GM12878 (cell line): ENCODE results near the gene UQCR11. TPM values are rescaled to one million over a fixed set of nuclear protein-coding genes. Genes with fewer than 3 reads are reported as not detected.

Source experiments
- ATAC-seq: fragments of 200-7000 bp; cut with Tn5 transposase; 3 replicates; pipeline ENCODE4 v1.9.1; 2020; ENCODE audit warnings: mild to moderate bottlenecking, moderate library complexity
- BruUV-seq: library from RNA; stranded (reverse); fragments of 400-500 nt; replicated peaks from 2 replicates; lab custom pipeline; 2021; lab: Mats Ljungman, UMichigan
- CTCF ChIA-PET: fragments of 300-600 bp; sonication (Branson Sonifier 250); formaldehyde crosslinking; extraction: SDS; loops from one replicate; lab custom pipeline; 2021; ENCODE audit warnings: inconsistent platforms; lab: Yijun Ruan, JAX
- POLR2A ChIA-PET: fragments of 350-600 bp; formaldehyde crosslinking; extraction: SDS; loops from one replicate; lab custom pipeline; 2021; ENCODE audit warnings: inconsistent platforms; lab: Charles Lee
- RAD21 ChIA-PET: fragments of 300-600 bp; sonication (Branson Sonifier 250); formaldehyde crosslinking; loops from one replicate; lab custom pipeline; 2023; ENCODE audit warnings: antibody characterized with exemption; ENCODE audit not compliant: unreplicated experiment; lab: Charles Lee
- SMC1A ChIA-PET: fragments of 300-600 bp; sonication (Branson Sonifier 250); formaldehyde crosslinking; loops from one replicate; lab custom pipeline; 2023; ENCODE audit not compliant: unreplicated experiment, uncharacterized antibody; lab: Charles Lee
- DNase-seq: peaks from one replicate; pipeline ENCODE4 v3.0.0-alpha.2; 2011; ENCODE audit warnings: low read depth, low spot score
- FAIRE-seq: peaks from 3 replicates; lab custom pipeline; 2011; peaks lifted over from hg19 to GRCh38; lab: Jason Lieb, UNC
- H2AFZ ChIP-seq: 2 replicates; pipeline ENCODE4 v1.6.0; 2011; ENCODE audit warnings: low read depth, low read length, control low read depth; ENCODE audit not compliant: control insufficient read depth
- H3K27ac ChIP-seq: 2 replicates; pipeline ENCODE4 v1.5.1; 2011; ENCODE audit warnings: control low read depth; ENCODE audit not compliant: control insufficient read depth, insufficient read depth
- H3K27me3 ChIP-seq, 2 experiments: replicated peaks in 1 of 2; 2 replicates each; pipeline versions ENCODE4 v1.6.0 to v1.6.1; 2011; ENCODE audit warnings: low read length in 1 of 2; ENCODE audit not compliant: control insufficient read depth in 2 of 2, insufficient read depth in 2 of 2
- H3K36me3 ChIP-seq, 2 experiments: 2 replicates each; pipeline ENCODE4 v1.5.1; 2011; ENCODE audit warnings: low read length in 1 of 2; ENCODE audit not compliant: control insufficient read depth in 2 of 2, insufficient read depth in 2 of 2
- H3K4me1 ChIP-seq: 2 replicates; pipeline ENCODE4 v1.6.1; 2011; ENCODE audit warnings: mild to moderate bottlenecking, low read length, moderate library complexity, mixed read lengths; ENCODE audit not compliant: control insufficient read depth, insufficient read depth
- H3K4me2 ChIP-seq: 2 replicates; pipeline ENCODE4 v1.6.0; 2011; ENCODE audit warnings: control low read depth; ENCODE audit not compliant: control insufficient read depth, insufficient read depth
- H3K4me3 ChIP-seq: fragments of 200-600 bp; sonication (generic); 2 replicates; pipeline ENCODE4 v1.5.1; 2016
- H3K79me2 ChIP-seq: 2 replicates; pipeline ENCODE4 v1.6.0; 2011; ENCODE audit warnings: low read length; ENCODE audit not compliant: control insufficient read depth, insufficient read depth
- H3K9ac ChIP-seq: 2 replicates; pipeline ENCODE4 v1.8.0; 2011; ENCODE audit warnings: low read length, control low read depth, mixed read lengths; ENCODE audit not compliant: control insufficient read depth, insufficient read depth
- H3K9me3 ChIP-seq: replicated peaks from 3 replicates; pipeline ENCODE4 v1.5.1; 2011; ENCODE audit warnings: mild to moderate bottlenecking, low read length; ENCODE audit not compliant: control insufficient read depth, insufficient read depth
- H4K20me1 ChIP-seq: 2 replicates; pipeline ENCODE4 v1.6.0; 2011; ENCODE audit not compliant: control insufficient read depth, insufficient read depth
- BCL3 ChIP-seq: IDR thresholded peaks from 2 replicates; pipeline ENCODE4 v1.6.1; 2011; ENCODE audit warnings: borderline replicate concordance, low read depth, mild to moderate bottlenecking, moderate library complexity, low read length; ENCODE audit not compliant: insufficient read depth, poor library complexity, severe bottlenecking
- DPF2 ChIP-seq: fragments of 450-650 bp; IDR thresholded peaks from 2 replicates; pipeline ENCODE4 v1.6.1; 2017; ENCODE audit warnings: mild to moderate bottlenecking
- EGR1 ChIP-seq, 2 experiments: IDR thresholded peaks; 1 replicate in 1 of 2; 2 replicates in 1 of 2; pipeline ENCODE4 v1.6.1; 2011 to 2012; ENCODE audit warnings: low read depth in 2 of 2, low read length in 2 of 2, borderline replicate concordance in 1 of 2, mild to moderate bottlenecking in 1 of 2, moderate library complexity in 1 of 2
- ELK1 ChIP-seq: IDR thresholded peaks from 2 replicates; pipeline ENCODE4 v1.6.1; 2012; ENCODE audit warnings: low read depth, low read length, improper control_type of control experiment
- IRF4 ChIP-seq: IDR thresholded peaks from 2 replicates; pipeline ENCODE4 v1.6.1; 2011; ENCODE audit warnings: low read depth, low read length
- MAX ChIP-seq: IDR thresholded peaks from 2 replicates; pipeline ENCODE4 v1.6.1; 2012; ENCODE audit warnings: low read depth, low read length, improper control_type of control experiment
- MTA3 ChIP-seq: IDR thresholded peaks from 2 replicates; pipeline ENCODE4 v1.6.1; 2012; ENCODE audit warnings: low read length, inconsistent platforms, borderline replicate concordance
- NKRF ChIP-seq: fragments of 450-650 bp; conservative IDR thresholded peaks from 2 replicates; pipeline ENCODE4 v1.6.1; 2017; ENCODE audit warnings: mild to moderate bottlenecking, moderate library complexity
- NR2F1 ChIP-seq: fragments of 450-650 bp; conservative IDR thresholded peaks from 2 replicates; pipeline ENCODE4 v1.6.1; 2017; ENCODE audit warnings: mild to moderate bottlenecking
- NRF1 ChIP-seq: conservative IDR thresholded peaks from 2 replicates; pipeline ENCODE4 v1.6.1; 2011; ENCODE audit warnings: mild to moderate bottlenecking, low read depth, low read length, improper control_type of control experiment
- ZNF622 ChIP-seq: fragments of 450-650 bp; IDR thresholded peaks from 2 replicates; pipeline ENCODE4 v1.6.1; 2017; ENCODE audit warnings: mild to moderate bottlenecking, inconsistent platforms
- WGBS: methylation state at CpG from one replicate; pipeline ENCODE4 v1.1.6; 2016; ENCODE audit warnings: low lambda C conversion rate; ENCODE audit not compliant: insufficient replicate concordance, insufficient coverage; ENCODE audit errors: missing lambda C conversion rate; 5-methylcytosine and 5-hydroxymethylcytosine counted together
- in situ Hi-C: fragments of 300-500 bp; cut with MboI; formaldehyde crosslinking; loops from 9 replicates; pipeline ENCODE4 v1.14.3; 2018; ENCODE audit warnings: mixed read lengths
- intact Hi-C: fragments of 100-400 bp; cut with micrococcal nuclease; formaldehyde crosslinking; loops from one replicate; pipeline ENCODE4 v1.14.2; 2022; ENCODE audit not compliant: unreplicated experiment
- polyA plus RNA-seq, 11 experiments: library from polyadenylated mRNA; depleted of rRNA in 4 of 11; unstranded in 6 of 11; stranded (reverse) in 5 of 11; fragments of >200 nt; fragmentation: Nextera tagmentation in 4 of 11; fragmentation: Illumina TruSeq in 1 of 11; extraction: Ambion mirVana in 4 of 11; extraction: Trizol in 1 of 11; gene quantifications; 1 replicate in 1 of 11; 2 replicates in 10 of 11; pipeline versions ENCODE4 v1.2.1 to v1.2.3, GENCODE V29; 2011 to 2016; ENCODE audit warnings: inconsistent platforms in 2 of 11, missing spikeins in 2 of 11, low read depth in 1 of 11
- total RNA-seq, 4 experiments: library from RNA; depleted of rRNA in 3 of 4; stranded (reverse); fragments of >200 nt in 3 of 4; fragmentation: Illumina TruSeq in 1 of 4; extraction: Trizol in 1 of 4; gene quantifications; 2 replicates each; pipeline versions ENCODE4 v1.2.1 to v1.2.3, GENCODE V29; 2013 to 2021

Gene UQCR11
- total and polyA plus RNA-seq, 10 of the 15 experiments (the other 5 are each of a cell fraction or from before 2014, with no cell fraction given) = 28.6 to 586 (median 193) TPM

- Histone ChIP-seq H3K4me3 (no peak overlapping the region), H3K36me3 (peaks cover 0 to 4% of the 10 kb centered on the region in 2 experiments; a peak in 2 of 4 replicates), H2AFZ (no peak overlapping the region), H3K9ac (no peak overlapping the region), H4K20me1 (no peaks in the 10 kb centered on the region), H3K27ac (no peak overlapping the region), H3K27me3 (no peaks in the 10 kb centered on the region), H3K4me2 (no peak overlapping the region), H3K9me3 (no peaks in the 10 kb centered on the region), H3K79me2 (no peaks in the 10 kb centered on the region), H3K4me1 (no peaks in the 10 kb centered on the region)
- intact Hi-C loops = no loop called here
- DNase-seq = no peak
- TF ChIP-seq NRF1 = no peak
- TF ChIP-seq NKRF = no peak
- TF ChIP-seq EGR1 (IDR thresholded peaks at IDR 0.05; ENCODE audit: borderline replicate concordance in 1 of 2, low read depth in 2 of 2, low read length in 2 of 2) = no peak
- no peak for TF ChIP-seq ZNF622
- TF ChIP-seq DPF2 = no peak
- TF ChIP-seq MTA3 = no peak
- no peak for TF ChIP-seq MAX
- TF ChIP-seq BCL3 = no peak
- TF ChIP-seq ELK1 = no peak
- TF ChIP-seq NR2F1 = no peak
- no peak for TF ChIP-seq IRF4
- ChIA-PET RAD21 (no interaction called here), SMC1A (no interaction called here), CTCF (no interaction called here), POLR2A (no interaction called here)
- in situ Hi-C loops = no loop called here
- FAIRE-seq = no peak
- WGBS = 91% methylated on average over 34 of the region's 34 CpGs
- no peak for ATAC-seq
- no TSS peak for BruUV-seq
These were observed 30.7 kb downstream of the UQCR11 start for GRCh38 chr19:1574354-1575136.
